Subcutaneous abdominal adipose tissue (tissue), 5 donors: ENCODE data around the gene UNC13D.
"Not testable (repeated sequence)": the region's sequence is repeated elsewhere in the genome, so short reads cannot be mapped to it uniquely, and the experiment has no call there.

Experiments used
- H3K27ac ChIP-seq: one replicate; pipeline ENCODE4 v1.7.0; 2013; ENCODE audit warnings: low read depth, mild to moderate bottlenecking, inconsistent platforms, low read length, moderate library complexity
- H3K27me3 ChIP-seq, 5 donors: one replicate each; pipeline ENCODE4 v1.7.0; 2013; ENCODE audit warnings: low read length in 5 of 5, inconsistent platforms in 1 of 5; ENCODE audit not compliant: control insufficient read depth in 5 of 5, insufficient read depth in 4 of 5
- H3K36me3 ChIP-seq, 5 donors: one replicate each; pipeline ENCODE4 v1.7.0; 2013; ENCODE audit warnings: low read length in 5 of 5; ENCODE audit not compliant: control insufficient read depth in 5 of 5, insufficient read depth in 5 of 5
- H3K4me1 ChIP-seq, 5 donors: one replicate each; pipeline ENCODE4 v1.7.0; 2013; ENCODE audit warnings: low read length in 5 of 5, mild to moderate bottlenecking in 3 of 5, moderate library complexity in 1 of 5; ENCODE audit not compliant: control insufficient read depth in 5 of 5, insufficient read depth in 5 of 5
- H3K4me3 ChIP-seq, 5 donors: one replicate each; pipeline ENCODE4 v1.7.0; 2013; ENCODE audit warnings: low read length in 5 of 5, low read depth in 1 of 5
- H3K9ac ChIP-seq, 5 donors: one replicate each; pipeline ENCODE4 v1.7.0; 2013; ENCODE audit warnings: low read length in 5 of 5, mild to moderate bottlenecking in 4 of 5, moderate library complexity in 3 of 5
- H3K9me3 ChIP-seq, 5 donors: one replicate each; pipeline ENCODE4 v1.7.0; 2013; ENCODE audit warnings: low read length in 5 of 5; ENCODE audit not compliant: control insufficient read depth in 5 of 5
- donor health status: healthy.
- donor health status: healthy.
- donor health status: healthy.
- donor health status: healthy.
- donor health status: healthy.

UNC13D gene

DNA sequence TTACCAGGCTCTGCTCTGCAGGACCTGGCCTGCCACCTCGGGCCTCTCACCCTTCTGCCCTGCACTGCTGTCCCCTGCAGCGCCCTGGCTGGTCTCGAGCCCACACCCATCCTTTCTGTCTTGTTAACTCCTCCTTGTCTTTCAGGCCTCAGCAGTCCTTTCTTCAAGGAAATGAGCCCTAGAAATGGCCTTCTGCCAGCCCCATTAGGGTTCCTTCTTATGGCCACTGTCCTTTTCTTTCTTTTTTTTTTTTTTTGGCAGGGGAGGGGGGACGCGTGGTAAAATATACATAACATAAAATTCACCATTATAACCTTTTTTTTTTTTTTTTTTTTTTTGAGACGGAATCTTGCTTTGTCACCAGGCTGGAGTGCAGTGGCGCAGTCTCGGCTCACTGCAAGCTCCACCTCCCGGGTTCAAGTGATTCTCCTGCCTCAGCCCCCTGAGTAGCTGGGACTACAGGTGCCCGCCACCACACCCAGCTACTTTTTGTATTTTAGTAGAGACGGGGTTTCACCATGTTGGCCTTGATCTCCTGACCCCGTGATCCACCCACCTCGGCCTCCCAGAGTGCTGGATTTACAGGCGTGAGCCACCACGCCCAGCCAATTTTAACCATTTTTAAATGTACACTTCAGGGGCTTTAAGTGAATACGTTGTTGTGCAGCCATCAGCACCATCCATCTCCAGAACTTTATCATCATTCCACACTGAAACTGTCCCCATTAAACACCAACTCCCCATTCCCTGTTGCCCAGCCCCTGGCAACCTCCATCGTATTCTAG, 21.4 kb upstream of the UNC13D start:
- H3K36me3 ChIP-seq, H3K4me3 ChIP-seq, H3K9ac ChIP-seq, H3K9me3 ChIP-seq: not testable (repeated sequence)
- H3K27me3 ChIP-seq = peaks cover 0 to 13% (median 0%) of the 10 kb centered on the region in 5 donors
- H3K4me1 ChIP-seq = peaks cover 9 to 28% (median 21%) of the 10 kb centered on the region in 5 donors
- peak overlapping the region; percentile 23 for H3K27ac ChIP-seq

DNA sequence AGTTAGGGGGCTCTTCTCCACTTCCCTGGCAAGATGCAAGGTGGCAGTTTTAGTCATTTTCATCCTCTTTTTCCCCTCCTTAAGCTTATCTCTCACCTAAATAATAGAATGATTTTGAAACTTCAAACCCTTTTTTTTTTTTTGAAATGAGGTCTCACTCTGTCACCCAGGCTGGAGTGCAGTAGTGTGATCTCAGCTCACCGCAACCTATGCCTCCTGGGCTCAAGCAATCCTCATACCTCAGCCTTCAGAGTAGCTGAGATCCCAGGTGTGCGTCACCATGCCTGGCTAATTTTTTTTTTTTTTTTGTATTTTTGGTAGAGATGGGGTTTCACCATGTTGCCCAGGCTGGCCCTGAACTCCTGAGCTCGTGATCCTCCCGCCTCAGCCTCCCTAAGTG, 20.7 kb upstream of the UNC13D start:
- not testable (repeated sequence) for H3K9me3 ChIP-seq, H3K4me3 ChIP-seq, H3K36me3 ChIP-seq
- Histone ChIP-seq H3K27ac (peak overlapping the region; percentile 23), H3K4me1 (peaks cover 9 to 26% (median 19%) of the 10 kb centered on the region in 5 donors), H3K27me3 (peaks cover 0 to 12% (median 0%) of the 10 kb centered on the region in 5 donors), H3K9ac (peak overlapping the region in 1 of 5 donors; percentile 51)

DNA sequence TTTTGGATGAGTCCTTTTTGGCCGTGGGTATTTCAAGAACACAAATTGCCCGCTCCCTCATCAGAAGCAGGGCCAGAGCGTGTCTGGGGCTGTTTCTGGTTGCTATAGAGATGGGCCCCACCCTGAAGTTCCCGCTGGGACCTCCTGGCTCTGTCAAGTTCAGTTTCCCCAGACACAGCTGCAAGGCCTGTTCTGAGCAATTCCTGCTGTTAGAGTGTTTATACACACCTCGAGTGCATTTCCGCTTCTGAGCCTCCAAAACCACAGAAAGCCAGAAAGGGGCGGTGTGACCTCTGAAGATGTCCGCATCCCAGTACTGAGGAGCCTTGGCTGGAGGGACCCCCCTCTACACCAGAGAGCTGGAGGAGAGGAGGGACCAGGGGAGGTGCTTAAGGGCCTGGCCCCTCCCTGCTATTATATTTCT, 20.3 kb upstream of the UNC13D start:
- Histone ChIP-seq H3K27me3 (peaks cover 0 to 8% (median 0%) of the 10 kb centered on the region in 5 donors), H3K9ac (peak overlapping the region in 1 of 5 donors; percentile 51), H3K4me1 (peaks cover 9 to 22% (median 14%) of the 10 kb centered on the region in 5 donors), H3K27ac (peak overlapping the region; percentile 23), H3K9me3 (no peaks in the 10 kb centered on the region), H3K4me3 (peak overlapping the region in 1 of 5 donors; percentile 6), H3K36me3 (no peaks in the 10 kb centered on the region)

DNA sequence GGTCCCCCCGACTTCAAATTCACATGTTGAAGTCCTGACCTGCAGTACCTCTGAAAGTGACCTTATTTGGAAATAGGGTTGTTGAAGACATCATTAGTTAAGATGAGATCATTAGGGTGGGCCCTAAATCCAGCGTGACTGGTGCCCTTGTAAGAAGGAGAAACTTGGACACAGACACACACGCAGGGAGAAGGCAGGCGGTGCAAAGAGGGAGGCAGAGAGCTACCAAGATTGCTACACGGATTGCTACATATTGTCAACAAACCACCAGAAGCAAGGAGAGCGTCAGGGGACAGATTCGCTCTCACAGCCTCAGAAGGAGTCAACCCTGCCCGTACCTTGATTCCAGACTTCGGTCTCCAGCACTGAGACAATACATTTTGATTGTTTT, 17.7 kb upstream of the UNC13D start:
- Histone ChIP-seq H3K36me3 (no peaks in the 10 kb centered on the region), H3K27me3 (no peaks in the 10 kb centered on the region), H3K27ac (no peak overlapping the region), H3K9ac (no peak overlapping the region), H3K4me1 (peaks cover 7 to 28% (median 9%) of the 10 kb centered on the region in 5 donors), H3K4me3 (no peak overlapping the region), H3K9me3 (no peaks in the 10 kb centered on the region)

DNA sequence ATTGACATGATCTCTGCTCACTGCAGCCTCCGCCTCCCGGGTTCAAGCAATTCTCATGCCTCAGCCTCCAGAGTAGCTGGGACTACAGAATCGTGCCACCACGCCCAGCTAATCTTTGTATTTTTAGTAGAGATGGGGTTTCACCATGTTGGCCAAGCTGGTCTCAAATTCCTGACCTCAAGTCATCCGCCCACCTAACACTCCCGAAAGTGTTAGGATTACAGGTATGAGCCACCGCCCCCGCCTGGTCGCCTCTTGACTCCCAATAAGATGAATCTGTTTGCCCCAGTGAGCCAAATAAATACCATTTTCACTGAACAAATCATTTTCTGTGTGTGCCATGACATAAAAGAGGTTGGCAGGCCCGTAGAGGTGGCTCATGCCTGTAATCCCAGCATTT, 15.2 kb upstream of the UNC13D start:
- not testable (repeated sequence) for H3K9ac ChIP-seq, H3K36me3 ChIP-seq, H3K4me3 ChIP-seq, H3K9me3 ChIP-seq, H3K27me3 ChIP-seq
- Histone ChIP-seq H3K4me1 (peaks cover 7 to 33% (median 15%) of the 10 kb centered on the region in 5 donors), H3K27ac (peak overlapping the region; percentile 54)

DNA sequence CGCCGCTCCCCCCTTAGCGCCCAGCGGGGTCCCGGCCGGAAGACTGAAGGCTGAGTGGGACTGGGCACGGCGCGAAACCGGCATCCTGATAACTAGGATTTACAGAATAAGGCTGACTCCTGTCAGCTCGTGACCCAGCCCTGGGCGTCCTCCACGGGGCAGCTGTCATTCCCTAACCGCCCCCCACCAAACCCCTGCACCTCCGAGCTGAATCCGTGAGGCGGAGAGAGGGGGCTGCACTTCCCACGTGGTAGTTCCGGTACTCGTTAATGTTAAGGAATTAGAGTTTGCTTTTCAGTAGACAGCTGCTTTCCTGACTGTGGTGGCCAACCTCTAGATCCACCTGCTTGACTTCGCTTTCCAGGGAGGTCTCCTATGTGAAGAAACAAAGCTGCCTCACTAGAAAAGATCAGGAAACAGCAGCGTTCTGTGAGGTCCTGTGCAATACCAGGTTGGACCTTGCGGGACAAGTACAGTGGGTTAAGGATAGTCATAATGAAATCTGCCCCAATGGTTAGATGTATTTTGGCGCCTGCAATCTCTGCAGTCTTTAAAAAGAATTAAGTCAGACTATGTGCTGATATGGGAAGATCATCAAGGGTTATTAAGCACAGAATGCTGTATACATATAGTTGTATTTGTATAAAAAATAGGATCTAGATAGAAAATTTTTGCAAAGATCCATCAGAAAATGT, 12.0 kb upstream of the UNC13D start:
- Histone ChIP-seq H3K9ac (peak overlapping the region; percentile 68 to 93 (median 87)), H3K27ac (peak overlapping the region; percentile 94), H3K36me3 (peaks cover 0 to 6% (median 4%) of the 10 kb centered on the region in 5 donors), H3K4me3 (peak overlapping the region; percentile 71 to 87 (median 82)), H3K9me3 (no peaks in the 10 kb centered on the region), H3K27me3 (peaks cover 0 to 2% (median 0%) of the 10 kb centered on the region in 5 donors), H3K4me1 (peaks cover 11 to 45% (median 31%) of the 10 kb centered on the region in 5 donors)

DNA sequence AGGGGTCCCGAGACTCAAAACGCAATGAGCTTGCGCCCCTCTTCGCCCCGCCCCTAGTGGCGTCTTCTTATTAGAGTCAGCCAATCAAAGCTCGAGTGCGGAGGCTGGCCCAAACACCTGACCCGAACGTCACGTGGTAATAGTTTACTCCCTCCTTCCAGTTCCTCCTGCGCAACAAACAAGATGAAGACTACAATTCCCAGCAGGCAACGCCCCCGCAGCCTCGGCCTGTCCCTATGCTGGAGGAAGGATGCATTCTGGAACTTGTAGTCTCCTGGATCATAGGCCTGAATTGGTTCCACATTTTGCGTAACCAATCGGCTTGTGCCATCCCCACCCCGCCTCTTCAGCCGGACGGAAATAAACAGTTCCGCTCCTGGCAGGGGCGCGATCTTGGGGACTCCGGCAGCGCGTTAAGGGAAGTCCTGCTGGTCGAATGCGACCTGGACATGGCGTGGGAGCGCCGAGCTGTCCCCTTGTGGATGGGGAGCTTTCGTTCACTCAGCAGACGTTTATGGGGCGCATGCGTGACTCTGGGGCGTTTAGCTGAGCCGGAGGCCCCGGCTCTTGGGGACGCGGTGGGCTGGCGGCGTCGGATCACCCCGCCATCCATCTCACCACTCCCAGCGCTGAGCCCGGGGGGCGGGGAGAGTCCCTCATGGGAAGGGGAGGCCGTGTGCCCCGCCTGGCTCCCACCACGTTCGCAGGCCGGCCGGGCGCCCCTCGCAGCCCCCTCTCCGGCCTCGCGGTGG, 11.3 kb upstream of the UNC13D start, which contains the start of gene WBP2:
Gene WBP2 (minus strand): TSS at position 26 of the 752 bp plus-strand sequence. CDS start 38 bp downstream, outside the sequence.
- no peaks in the 10 kb centered on the region for H3K9me3 ChIP-seq
- H3K9ac ChIP-seq = peak within 1 kb of the TSS; percentile 68 to 96 (median 93)
- peaks cover 0 to 2% (median 0%) of the 10 kb centered on the region in 5 donors for H3K27me3 ChIP-seq
- peak within 1 kb of the TSS; percentile 94 for H3K27ac ChIP-seq
- H3K4me1 ChIP-seq = peaks cover 13 to 50% (median 39%) of the 10 kb centered on the region in 5 donors
- peak within 1 kb of the TSS; percentile 73 to 89 (median 86) for H3K4me3 ChIP-seq
- peaks cover 0 to 13% (median 11%) of the 10 kb centered on the region in 5 donors for H3K36me3 ChIP-seq

DNA sequence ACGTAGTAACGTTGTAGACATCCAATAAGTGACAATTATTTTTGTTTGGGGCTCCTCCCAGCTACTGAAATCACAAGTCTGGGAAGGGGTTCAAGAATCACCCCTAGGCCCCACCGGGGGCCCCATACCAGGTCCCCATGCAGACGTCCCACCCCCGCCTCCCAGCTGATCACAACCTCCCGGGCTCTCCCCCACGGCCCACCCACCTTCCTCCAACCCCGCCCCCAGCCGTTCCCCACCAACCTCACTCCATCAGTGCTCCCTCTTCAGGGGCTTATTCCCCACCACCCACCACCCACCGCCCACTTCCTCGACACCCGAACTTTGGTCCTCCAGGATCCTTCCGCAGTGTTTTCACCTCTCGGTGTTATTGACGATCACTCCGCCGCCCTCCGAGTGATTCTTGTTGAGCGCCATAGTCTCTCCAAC, 10.7 kb upstream of the UNC13D start:
- Histone ChIP-seq H3K27me3 (peaks cover 0 to 2% (median 0%) of the 10 kb centered on the region in 5 donors), H3K9ac (peak overlapping the region; percentile 68 to 96 (median 90)), H3K9me3 (no peaks in the 10 kb centered on the region), H3K4me1 (peaks cover 15 to 54% (median 42%) of the 10 kb centered on the region in 5 donors), H3K36me3 (peaks cover 0 to 17% (median 14%) of the 10 kb centered on the region in 5 donors), H3K27ac (peak overlapping the region; percentile 94), H3K4me3 (peak overlapping the region; percentile 73 to 89 (median 86))

DNA sequence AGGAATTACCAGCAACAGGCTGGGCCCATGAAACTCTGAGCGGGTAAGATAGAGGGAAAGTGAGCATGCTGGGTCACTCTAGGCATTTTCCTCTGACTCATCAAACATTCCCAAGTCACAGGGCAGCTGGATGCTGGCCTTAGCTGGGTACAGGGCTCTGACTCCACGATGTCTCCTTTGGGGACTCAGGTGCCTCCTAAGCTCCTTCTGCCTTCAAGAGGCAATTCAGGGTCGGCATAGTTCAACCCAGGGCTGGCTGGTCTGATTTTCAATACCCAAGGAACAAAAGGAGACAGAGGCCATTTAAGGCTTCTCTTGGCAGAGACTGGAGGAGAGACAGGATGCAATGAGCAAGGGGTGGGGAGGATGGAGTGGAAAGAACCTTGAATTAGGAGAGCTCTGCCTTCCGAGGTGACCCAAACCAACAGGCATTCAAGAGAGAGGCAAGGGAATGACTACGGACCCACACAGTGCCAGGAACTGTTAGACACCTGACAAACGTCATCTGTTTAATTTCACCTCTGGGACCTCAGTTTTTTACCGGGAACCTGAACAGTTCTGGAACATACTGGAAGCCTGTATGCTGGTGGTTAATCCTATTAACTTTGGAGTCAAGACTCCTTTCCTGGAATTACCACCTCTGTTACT, 10.0 kb upstream of the UNC13D start:
- peak overlapping the region; percentile 73 to 89 (median 86) for H3K4me3 ChIP-seq
- peaks cover 21 to 61% (median 49%) of the 10 kb centered on the region in 5 donors for H3K4me1 ChIP-seq
- H3K27me3 ChIP-seq = peaks cover 0 to 2% (median 0%) of the 10 kb centered on the region in 5 donors
- H3K9ac ChIP-seq = peak overlapping the region; percentile 68 to 96 (median 90)
- H3K27ac ChIP-seq = peak overlapping the region; percentile 94
- H3K9me3 ChIP-seq = no peaks in the 10 kb centered on the region
- H3K36me3 ChIP-seq = peaks cover 0 to 24% (median 21%) of the 10 kb centered on the region in 5 donors
